GM12875 (cell line): Measurements from ENCODE around the gene HOXD9.

Source experiments
- H3K4me3 ChIP-seq: one replicate; pipeline ENCODE4 v1.5.1; 2011; ENCODE audit warnings: low read depth, low read length, control low read depth
- CTCF ChIP-seq: IDR thresholded peaks from 2 replicates; pipeline ENCODE4 v1.5.1; 2011; ENCODE audit warnings: low read depth, mild to moderate bottlenecking, control low read depth, inconsistent platforms, low read length, moderate library complexity, borderline replicate concordance; ENCODE audit not compliant: insufficient read depth

HOXD9 gene

DNA sequence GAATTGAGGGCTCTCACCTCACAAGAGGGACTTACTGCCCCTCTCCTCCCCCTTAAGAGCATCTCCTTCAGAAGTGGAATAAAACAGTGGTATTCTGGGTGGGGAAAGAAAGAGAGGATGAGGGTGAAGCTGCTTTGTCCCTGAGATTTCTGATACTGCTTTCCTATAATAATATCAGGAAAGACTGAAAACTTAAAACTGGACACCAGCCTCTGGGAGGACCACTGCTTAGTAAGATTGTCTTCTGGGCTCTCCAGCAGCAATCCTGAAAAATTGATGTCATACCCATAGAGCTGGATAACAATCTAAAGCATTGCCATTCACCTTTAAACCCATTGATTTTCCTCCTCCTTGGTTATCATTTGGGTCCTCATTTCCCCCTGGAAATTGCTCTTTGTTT lies 24.1 kb downstream of the HOXD9 start:
- no peak for TF ChIP-seq CTCF

DNA sequence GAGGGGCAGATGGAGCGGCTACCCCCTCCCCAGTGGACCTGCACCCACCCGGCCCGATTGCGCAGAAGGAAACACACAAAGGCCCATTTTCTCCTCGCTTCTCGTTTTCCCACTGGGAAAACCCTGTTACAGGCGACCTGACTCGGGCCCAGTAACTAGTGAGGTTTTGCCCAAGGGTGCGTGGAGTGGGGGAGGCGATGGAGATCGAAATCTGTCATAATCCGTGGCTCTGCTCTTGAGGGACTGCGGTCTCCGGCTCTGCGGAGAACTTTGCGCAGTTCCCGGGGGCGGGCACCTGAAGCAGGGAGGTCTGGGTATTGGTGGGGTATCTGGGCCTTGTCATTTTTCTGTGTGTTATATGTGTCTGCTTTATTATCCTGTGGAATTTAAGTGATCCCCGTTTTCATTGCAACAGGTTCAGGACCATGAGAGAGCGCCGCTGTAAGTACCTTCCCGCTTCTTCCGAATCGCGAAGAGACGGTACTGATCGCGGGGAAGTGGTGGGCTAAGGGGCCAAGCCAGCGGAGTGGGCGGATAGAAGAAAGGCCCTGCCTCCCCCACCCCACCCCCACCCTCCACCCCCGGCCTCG lies 24.8 kb downstream of the HOXD9 start:
- no peak overlapping the region for H3K4me3 ChIP-seq
- TF ChIP-seq CTCF, result no peak

More for the DNA sequence above, 24.1 kb downstream of the HOXD9 start:
- no peak overlapping the region for H3K4me3 ChIP-seq

DNA sequence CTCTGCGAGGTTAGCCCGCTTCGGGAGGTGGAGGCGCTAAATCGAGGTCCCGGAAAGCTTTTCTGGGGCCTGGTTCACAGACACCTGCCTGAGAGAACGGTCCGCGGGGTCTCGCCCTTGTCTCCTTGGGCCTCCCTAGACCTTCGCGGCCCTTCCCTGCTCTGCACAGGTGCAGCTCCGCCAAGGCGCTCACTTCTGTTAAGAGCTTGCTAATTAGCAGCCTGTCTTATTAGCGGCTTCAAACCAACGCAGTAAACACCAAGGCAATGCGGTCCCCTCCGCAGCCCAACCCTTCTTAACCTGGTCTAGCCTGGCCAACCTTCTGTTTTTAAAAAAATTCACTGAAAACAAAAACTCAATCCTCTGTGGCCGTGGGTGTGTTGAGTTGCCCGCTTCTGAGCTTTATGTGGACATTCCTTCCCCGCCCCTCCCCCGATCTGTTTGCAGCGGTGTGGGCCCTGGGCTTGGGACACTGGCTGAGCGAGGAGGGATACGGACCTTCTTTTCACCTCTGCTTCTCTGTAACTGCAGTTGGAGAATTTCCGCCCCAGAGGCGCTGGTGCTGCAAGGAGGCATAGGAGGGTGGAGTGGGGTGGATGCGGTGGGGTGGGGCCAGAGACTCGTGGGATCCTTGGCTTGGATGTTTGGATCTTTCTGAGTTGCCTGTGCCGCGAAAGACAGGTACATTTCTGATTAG lies 25.4 kb downstream of the HOXD9 start:
- TF ChIP-seq CTCF, result no peak
- H3K4me3 ChIP-seq, result no peak overlapping the region

DNA sequence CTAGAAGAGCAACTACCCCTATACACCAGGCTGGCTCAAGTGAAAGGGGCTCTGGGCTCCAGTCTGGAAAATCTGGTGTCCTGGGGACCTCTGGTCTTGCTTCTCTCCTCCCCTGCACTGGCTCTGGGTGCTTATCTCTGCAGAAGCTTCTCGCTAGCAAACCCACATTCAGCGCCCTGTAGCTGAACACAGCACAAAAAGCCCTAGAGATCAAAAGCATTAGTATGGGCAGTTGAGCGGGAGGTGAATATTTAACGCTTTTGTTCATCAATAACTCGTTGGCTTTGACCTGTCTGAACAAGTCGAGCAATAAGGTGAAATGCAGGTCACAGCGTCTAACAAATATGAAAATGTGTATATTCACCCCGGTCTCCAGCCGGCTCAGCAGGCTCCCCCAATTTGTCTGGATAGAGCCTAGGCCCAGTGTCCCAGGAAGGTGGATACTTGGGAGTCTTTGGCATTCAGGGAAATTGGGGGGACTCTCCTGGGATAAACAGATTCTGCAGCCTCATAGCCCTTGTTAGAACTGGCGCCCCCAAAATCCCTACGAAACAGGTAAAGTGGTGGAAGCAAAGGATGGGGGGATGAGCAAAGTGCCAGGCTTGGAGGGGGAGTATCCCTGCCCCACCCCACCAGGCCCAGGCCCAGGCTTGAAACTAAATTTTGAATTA lies 26.4 kb downstream of the HOXD9 start:
- no peak for TF ChIP-seq CTCF

DNA sequence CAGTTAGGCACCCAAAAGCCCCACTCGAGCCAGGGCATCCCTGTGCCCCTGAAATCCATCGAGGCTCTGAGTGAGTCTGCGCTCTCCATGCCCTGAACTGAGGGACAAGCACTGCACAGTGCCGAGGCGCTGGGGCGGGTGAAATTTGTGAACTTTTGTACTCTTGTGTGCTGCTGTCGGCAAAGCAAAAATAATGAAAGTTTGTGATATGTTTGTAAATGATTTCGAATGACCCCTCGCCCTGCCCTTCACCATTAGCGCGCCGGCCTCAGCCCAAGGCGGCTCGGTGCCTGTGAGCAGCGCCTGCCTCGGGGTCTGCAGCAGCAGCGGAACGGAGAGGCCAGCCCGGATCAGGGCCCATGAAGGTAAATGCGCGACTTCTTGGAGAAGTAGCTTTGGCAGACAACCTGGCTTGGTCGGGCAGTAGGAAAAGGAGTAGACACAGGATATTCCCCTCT lies 27.0 kb downstream of the HOXD9 start:
- TF ChIP-seq CTCF, result no peak
- H3K4me3 ChIP-seq, result no peak overlapping the region

More for the DNA sequence above, 26.4 kb downstream of the HOXD9 start:
- H3K4me3 ChIP-seq, result no peak overlapping the region

GRCh38 chr2:176149939-176150583 lies 27.5 kb downstream of the HOXD9 start:
- no peak overlapping the region for H3K4me3 ChIP-seq
- no peak for TF ChIP-seq CTCF
